GM19372 (cell line): ENCODE data around the gene HOXB13.

Experiments used
- ATAC-seq: cut with Tn5 transposase; IDR thresholded peaks from one replicate; pipeline ENCODE4 v1.9.1; 2021; ENCODE audit warnings: mild to moderate bottlenecking, low read depth, moderate library complexity; ENCODE audit not compliant: unreplicated experiment

The HOXB13 gene

GRCh38 chr17:48728232-48729231, at the start of gene HOXB13:
Gene HOXB13, minus strand, starts transcription at chr17:48728750. Its CDS starts 157 bp downstream, at chr17:48728593.
- ATAC-seq = no peak

- ATAC-seq = no peak
Observed at GRCh38 chr17:48776602-48777001, 48.1 kb upstream of the HOXB13 start.

GRCh38 chr17:48773245-48773644, 44.7 kb upstream of the HOXB13 start:
- no peak for ATAC-seq

GRCh38 chr17:48770954-48771353, 42.4 kb upstream of the HOXB13 start:
- ATAC-seq = no peak

- no peak for ATAC-seq
Observed at GRCh38 chr17:48769009-48769675, 40.6 kb upstream of the HOXB13 start.

- no peak for ATAC-seq
Observed at GRCh38 chr17:48767263-48767774, 38.8 kb upstream of the HOXB13 start.

GRCh38 chr17:48761114-48761513, 32.6 kb upstream of the HOXB13 start:
- ATAC-seq = no peak

GRCh38 chr17:48760411-48760810, 31.9 kb upstream of the HOXB13 start:
- ATAC-seq = no peak

- ATAC-seq = no peak
Observed at GRCh38 chr17:48759288-48759687, 30.7 kb upstream of the HOXB13 start.

GRCh38 chr17:48757524-48757961, 29.0 kb upstream of the HOXB13 start:
- no peak for ATAC-seq

- no peak for ATAC-seq
Observed at GRCh38 chr17:48756830-48757251, 28.3 kb upstream of the HOXB13 start.

GRCh38 chr17:48755356-48755755, 26.8 kb upstream of the HOXB13 start:
- ATAC-seq = no peak

GRCh38 chr17:48754500-48755261, 26.1 kb upstream of the HOXB13 start:
- ATAC-seq = no peak

GRCh38 chr17:48753794-48754499, 25.4 kb upstream of the HOXB13 start:
- ATAC-seq = no peak

GRCh38 chr17:48752399-48753288, 24.1 kb upstream of the HOXB13 start:
- no peak for ATAC-seq

GRCh38 chr17:48751733-48752398, 23.3 kb upstream of the HOXB13 start:
- ATAC-seq = no peak

GRCh38 chr17:48751172-48751571, 22.6 kb upstream of the HOXB13 start:
- no peak for ATAC-seq
